NCI-H226 (cell line): ENCODE data around the gene MSI2.

Experiments used
- DNase-seq: peaks from one replicate; pipeline ENCODE4 v3.0.0-alpha.2; 2015

MSI2 gene

DNA sequence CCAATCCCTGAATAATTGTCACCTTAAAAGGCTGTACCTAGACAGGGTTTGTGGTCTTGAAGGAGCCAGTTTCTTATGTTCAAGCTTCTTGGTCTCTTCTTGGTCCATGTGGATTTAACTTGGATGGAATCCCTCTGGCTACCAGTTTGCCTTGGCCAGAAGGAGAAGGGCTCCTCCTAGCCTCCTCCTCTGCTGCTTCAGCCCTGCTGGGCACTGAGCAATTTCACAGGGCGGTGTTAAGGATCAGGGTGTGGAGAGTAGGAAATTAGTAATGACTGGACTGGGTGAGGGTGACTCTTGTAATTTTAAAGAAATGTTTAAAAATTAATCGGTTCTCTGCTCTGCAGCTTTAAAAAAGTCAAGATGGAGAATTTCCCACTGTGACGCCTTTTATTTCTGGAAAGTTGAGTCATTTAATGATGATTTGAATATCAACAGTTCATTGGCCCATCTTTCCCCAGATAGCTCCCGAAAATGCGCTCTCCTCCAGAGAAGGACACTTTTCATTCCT lies 96.4 kb downstream of the MSI2 start:
- DNase-seq = no peak

DNA sequence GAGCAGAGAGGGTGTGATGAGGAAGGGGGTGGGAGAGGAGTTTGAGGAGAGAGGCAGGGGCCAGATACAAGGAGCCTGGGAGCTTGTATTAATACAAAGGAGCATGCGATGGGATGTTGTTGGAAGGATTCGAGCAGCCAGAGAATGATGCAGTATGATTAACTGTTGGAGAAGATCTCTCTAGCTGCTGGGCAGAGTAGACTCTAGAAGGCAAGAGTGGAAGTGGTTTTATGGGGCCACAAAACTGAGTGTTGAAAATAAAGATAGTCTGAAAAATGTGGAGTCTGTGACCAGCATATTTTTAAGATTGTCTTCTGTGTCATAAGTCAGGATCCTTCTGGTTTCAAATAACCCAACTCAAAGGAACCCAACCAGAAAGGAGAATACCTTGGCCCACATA lies 98.3 kb downstream of the MSI2 start:
- no peak for DNase-seq

GRCh38 chr17:57355090-57355859 lies 99.0 kb downstream of the MSI2 start:
- no peak for DNase-seq

DNA sequence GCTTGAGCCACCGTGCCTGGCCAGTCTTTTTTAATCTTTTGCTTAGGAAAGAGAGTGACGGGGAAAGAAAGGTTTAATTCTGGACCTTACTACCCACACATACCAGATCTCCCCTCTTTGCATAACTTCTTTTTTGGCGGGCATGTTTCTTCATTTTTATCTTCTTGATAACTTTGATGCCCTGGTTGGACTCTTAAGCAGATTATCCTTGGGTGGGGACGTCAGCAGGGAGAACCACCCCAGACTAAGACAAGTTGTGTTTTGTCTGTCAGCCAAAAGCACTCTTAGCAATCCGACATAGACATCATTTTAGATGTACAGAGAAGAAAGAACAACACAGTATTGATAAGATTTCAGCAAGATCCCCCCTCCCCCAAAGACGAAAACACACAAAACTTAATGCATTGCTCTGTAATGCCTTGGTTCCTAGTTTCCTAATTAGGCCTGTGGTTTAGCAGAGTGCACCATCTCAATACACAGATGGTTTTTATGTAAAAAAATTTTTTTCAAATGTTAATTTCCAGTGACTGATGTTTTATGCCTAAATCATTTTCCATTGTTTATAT lies 99.9 kb downstream of the MSI2 start:
- DNase-seq = no peak

- DNase-seq = no peak
Observed at GRCh38 chr17:57356719-57357391, 100.5 kb downstream of the MSI2 start.

DNA sequence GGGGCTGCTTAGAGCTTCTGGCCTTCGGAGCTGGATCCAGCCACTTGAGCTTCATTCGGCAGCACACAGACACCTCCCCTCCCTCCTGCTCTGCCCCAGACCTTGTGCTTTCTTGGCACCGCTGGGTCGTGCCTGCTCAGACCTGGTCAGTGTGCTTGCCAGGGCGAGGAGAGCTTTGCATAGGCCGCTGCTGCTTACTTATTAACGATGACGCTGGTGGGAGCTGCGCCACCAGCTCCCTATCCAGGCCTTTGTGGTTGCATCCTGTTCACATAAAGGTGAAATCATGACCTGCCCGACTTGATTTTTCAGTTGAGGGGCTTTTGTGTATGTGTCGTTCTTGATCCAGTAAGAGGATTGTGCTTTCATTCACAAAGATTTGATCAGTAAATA lies 101.1 kb downstream of the MSI2 start:
- no peak for DNase-seq

- no peak for DNase-seq
Observed at GRCh38 chr17:57357830-57358430, 101.6 kb downstream of the MSI2 start.

DNA sequence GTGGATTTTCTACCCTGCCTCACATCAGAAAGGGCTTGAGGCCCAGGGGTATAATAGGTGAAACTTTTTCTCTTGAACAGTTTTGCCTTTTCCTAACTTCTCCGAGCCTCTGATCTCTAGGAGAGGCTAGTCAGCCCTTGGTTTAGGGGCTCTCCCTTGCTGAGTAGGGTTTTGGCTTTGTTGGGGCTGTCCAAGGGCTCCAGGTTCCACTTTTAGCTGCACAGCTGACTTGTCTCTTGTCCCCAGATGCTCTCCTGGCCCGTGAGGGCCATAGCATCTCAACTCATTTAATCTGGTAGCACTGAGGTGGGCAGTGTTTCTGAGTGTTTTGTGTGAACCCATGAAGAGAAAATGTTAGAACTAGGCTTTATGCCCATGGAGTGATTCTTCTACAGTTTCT lies 103.9 kb downstream of the MSI2 start:
- DNase-seq = no peak

- DNase-seq = no peak
Observed at GRCh38 chr17:57362797-57363556, 106.7 kb downstream of the MSI2 start.

DNA sequence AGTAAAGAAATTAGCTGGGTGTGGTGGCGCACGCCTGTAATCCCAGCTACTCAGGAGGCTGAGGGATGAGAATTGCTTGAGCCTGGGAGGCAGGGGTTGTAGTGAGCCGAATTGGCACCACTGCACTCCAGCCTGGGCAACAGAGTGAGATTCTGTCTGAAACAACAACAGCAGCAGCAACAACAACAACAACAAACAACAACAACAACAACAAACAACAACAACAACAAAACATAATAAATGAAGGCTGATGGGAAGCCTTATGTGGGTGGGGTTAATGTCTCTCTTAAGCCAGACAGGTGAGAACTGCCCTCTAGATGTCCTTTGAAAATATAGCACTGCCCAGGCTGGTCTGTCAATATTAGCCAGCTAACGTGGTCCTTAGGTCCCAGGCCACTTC lies 107.3 kb downstream of the MSI2 start:
- no peak for DNase-seq

DNA sequence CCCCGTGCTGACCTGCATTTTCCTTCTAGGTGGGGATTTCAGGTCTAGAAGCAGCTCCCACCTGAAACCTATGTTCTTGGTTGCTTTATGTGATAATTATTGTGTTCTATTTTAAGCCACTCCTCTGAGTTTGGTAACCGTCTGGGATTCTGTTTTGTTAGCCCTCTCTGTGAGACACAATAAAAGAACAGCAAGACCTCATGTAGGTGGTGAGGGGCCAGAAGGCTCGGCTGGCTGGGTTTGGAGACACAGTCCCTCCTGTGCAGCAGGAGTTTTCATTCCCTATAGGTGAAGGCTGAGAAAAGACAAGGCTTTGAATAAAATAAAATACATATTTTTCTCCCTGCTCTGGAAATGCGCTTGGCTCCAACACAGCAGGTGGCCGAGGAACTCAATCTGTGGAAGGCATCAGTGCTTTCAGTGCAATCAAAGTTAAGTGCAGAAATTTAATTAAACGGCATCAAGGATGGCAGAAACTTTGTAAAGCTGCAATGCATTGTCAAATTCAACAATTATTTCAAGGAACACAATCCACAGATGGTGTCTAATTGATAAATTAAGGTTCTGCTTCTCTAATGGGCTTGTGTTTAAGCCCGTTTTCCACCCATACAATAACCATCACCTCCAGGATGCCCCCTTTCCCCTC lies 107.8 kb downstream of the MSI2 start:
- no peak for DNase-seq

GRCh38 chr17:57365420-57365819 lies 109.1 kb downstream of the MSI2 start:
- peak; percentile 71 for DNase-seq

- no peak for DNase-seq
Observed at GRCh38 chr17:57366177-57366557, 109.8 kb downstream of the MSI2 start.

- no peak for DNase-seq
Observed at GRCh38 chr17:57366558-57367351, 110.4 kb downstream of the MSI2 start.

GRCh38 chr17:57368637-57369336 lies 112.5 kb downstream of the MSI2 start:
- DNase-seq = no peak

- no peak for DNase-seq
Observed at GRCh38 chr17:57369509-57369945, 113.2 kb downstream of the MSI2 start.

DNA sequence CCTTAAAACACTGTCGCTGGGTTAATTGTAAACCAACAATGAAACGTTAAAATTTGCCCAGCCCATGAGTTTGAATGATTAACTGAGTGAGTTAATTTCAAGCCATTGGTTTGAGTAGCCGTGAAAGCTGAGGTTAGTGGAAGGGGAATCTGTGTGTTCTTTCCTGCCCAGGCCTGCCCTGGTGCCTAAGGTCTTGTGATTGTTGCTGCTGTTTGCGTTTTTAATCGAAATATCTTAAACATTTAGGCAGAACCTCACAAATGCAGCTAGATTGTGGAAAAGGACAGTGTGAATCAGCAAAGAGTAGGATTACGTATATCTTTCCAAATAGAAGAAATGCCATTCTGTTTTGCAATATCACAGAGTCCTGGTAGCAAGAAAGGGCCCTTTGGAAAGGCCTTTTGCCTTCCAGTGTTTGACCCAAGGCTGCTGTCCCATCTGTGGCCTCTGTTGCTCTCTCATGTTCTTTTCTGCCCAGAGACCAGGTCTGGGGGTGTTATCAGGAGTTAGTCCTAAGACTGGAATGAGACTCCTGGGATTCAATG lies 113.8 kb downstream of the MSI2 start:
- peak; percentile 83 for DNase-seq

DNA sequence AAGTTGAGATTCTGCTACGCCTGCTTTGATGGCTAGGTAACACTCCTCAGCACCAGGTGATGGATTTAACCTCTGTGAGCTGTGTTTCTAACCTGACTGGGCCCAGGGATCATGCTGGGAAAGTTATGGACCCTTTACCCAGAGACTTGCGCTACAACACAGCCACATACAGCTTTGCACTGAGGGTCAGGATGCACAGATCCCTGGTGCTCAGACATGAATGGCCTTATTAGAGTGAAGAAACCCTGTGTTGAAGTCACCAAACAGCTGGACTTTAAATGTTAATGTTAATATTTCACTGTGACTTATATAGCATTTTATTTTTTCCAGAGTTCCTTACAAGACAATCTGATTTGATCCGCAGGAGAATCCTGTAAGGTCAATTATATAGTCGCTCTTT lies 114.3 kb downstream of the MSI2 start:
- no peak for DNase-seq

GRCh38 chr17:57372156-57372555 lies 115.8 kb downstream of the MSI2 start:
- peak; percentile 91 for DNase-seq

DNA sequence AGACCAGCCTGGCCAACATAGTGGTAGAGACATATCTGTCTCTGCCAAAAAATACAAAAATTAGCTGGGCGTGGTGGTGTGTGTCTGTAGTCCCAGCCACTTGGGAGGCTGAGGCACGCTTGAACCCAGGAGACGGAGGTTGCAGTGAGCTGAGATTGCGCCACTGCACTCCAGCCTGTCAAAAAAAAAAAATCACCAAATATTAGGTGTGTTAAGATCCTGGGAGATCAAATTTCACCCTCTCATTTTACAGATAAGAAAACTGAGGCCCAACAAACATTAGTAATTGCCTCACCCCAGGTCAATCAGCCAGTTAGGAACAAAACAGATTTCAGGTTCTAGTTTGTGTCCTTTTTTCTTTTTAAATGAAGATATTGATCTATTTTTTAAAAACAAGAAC lies 116.7 kb downstream of the MSI2 start:
- no peak for DNase-seq

DNA sequence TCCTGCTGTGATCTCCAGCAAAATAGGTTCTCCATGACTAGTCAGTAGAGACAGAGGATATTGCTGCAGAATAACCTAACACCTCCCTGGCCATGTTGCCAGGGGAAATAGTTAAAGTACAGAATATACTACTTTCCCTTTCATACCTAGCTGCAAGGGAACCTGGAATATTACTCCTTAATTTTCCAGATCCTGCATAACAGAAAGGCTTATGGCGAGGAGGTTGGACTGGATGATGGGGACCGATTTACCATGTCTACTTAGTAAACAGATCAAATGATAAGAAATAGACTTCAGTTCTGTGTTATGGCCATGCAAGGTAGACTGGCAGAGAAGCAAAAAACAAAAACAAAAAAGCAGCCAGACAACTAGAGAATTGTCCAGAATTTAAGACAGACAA lies 117.4 kb downstream of the MSI2 start:
- no peak for DNase-seq
